ENCODE results near the gene COMTD1. TPM values are rescaled to one million over a fixed set of nuclear protein-coding genes. Genes with fewer than 3 reads are reported as not detected.

COMTD1 gene
- total and polyA plus RNA-seq, 10 of the 15 experiments (the other 5 are each of a cell fraction or from before 2014, with no cell fraction given) = 0.39 to 64.3 (median 26.0) TPM

- intact Hi-C loops (cut with micrococcal nuclease; ENCODE audit: unreplicated experiment) (no loop called here), in situ Hi-C loops (cut with MboI) (no loop called here)
- Histone ChIP-seq H3K9ac (ENCODE audit: control insufficient read depth, insufficient read depth, low read length) (no peak overlapping the region), H3K79me2 (ENCODE audit: control insufficient read depth, insufficient read depth, low read length) (peaks cover 24% of the 10 kb centered on the region), H3K4me1 (ENCODE audit: control insufficient read depth, insufficient read depth, low read length) (0 out of 2 replicates have a peak, but pooled peaks cover 4% of the 10 kb centered on the region), H3K9me3 (replicated peaks; ENCODE audit: control insufficient read depth, insufficient read depth, low read length) (no peaks in the 10 kb centered on the region), H3K27me3 (replicated peaks in 1 of 2; ENCODE audit: control insufficient read depth in 2 of 2, insufficient read depth in 2 of 2, low read length in 1 of 2) (no peaks in the 10 kb centered on the region), H2AFZ (ENCODE audit: control insufficient read depth, low read depth, low read length) (no peak overlapping the region), H3K4me2 (ENCODE audit: control insufficient read depth, insufficient read depth) (no peak overlapping the region), H4K20me1 (ENCODE audit: control insufficient read depth, insufficient read depth) (no peaks in the 10 kb centered on the region), H3K4me3 (no peak overlapping the region), H3K36me3 (ENCODE audit: control insufficient read depth in 2 of 2, insufficient read depth in 2 of 2, low read length in 1 of 2) (no peaks in the 10 kb centered on the region), H3K27ac (ENCODE audit: control insufficient read depth, insufficient read depth) (no peak overlapping the region)
- POLR2A ChIA-PET = interaction anchor here (1.0 kb wide), 1 partner anchor 47 kb away, joined by 4 read pairs; no protein-coding TSS in a partner anchor
- WGBS (ENCODE audit: insufficient coverage, insufficient replicate concordance, low lambda C conversion rate, missing lambda C conversion rate) = 94% methylated on average over 1 of the region's 1 CpG
- SMC1A ChIA-PET (ENCODE audit: uncharacterized antibody, unreplicated experiment) = interaction anchor here (0.9 kb wide), 1 partner anchor 11 kb away, joined by 3 read pairs; no protein-coding TSS in a partner anchor
- no TSS peak for BruUV-seq (replicated peaks)
- TF ChIP-seq BMI1 (IDR thresholded peaks at IDR 0.05; ENCODE audit: borderline replicate concordance) (no peak), ZNF24 (IDR thresholded peaks at IDR 0.05) (no peak), SIX5 (IDR thresholded peaks at IDR 0.05; ENCODE audit: low read depth, low read length, severe bottlenecking) (no peak), BCL11A (IDR thresholded peaks at IDR 0.05; ENCODE audit: low read depth, low read length) (no peak), RELB (IDR thresholded peaks at IDR 0.05; ENCODE audit: low read depth) (no peak), POLR2AphosphoS2 (IDR thresholded peaks at IDR 0.05; ENCODE audit: low read depth, low read length) (no peak)
- CTCF ChIA-PET = interaction anchor here (0.9 to 3.6 kb wide), 3 partner anchors 20 to 34 kb away, joined by 3 to 10 read pairs (median 3); no protein-coding TSS in a partner anchor
- ATAC-seq (no peak), DNase-seq (ENCODE audit: low read depth, low spot score) (no peak), FAIRE-seq (no peak)
- RAD21 ChIA-PET (ENCODE audit: unreplicated experiment) = no interaction called here
Measured at GRCh38 chr10:75207857-75208144, 28.0 kb downstream of the COMTD1 start.

All from GM12878 (cell line).